HL-60 (cell line): ENCODE results near the gene DPM1.

Source experiments
- CTCF ChIP-seq: IDR thresholded peaks from one replicate; pipeline ENCODE4 v1.5.1; 2011; ENCODE audit warnings: low read length, control low read depth, inconsistent platforms; ENCODE audit not compliant: insufficient read depth
- POLR2AphosphoS5 ChIP-seq: IDR thresholded peaks from 2 replicates; pipeline ENCODE4 v1.6.1; 2012; ENCODE audit warnings: low read depth
- REST ChIP-seq: IDR thresholded peaks from 2 replicates; pipeline ENCODE4 v1.6.1; 2012; ENCODE audit warnings: low read depth; ENCODE audit not compliant: insufficient replicate concordance

GRCh38 chr20:50953821-50954220, 4.5 kb downstream of the DPM1 start:
- TF ChIP-seq REST = no peak
- TF ChIP-seq CTCF = no peak
- no peak for TF ChIP-seq POLR2AphosphoS5
